ENCODE data around the gene URAD. TPM values are rescaled to one million over a fixed set of nuclear protein-coding genes. Genes with fewer than 3 reads are reported as not detected.
"Not testable (repeated sequence)": the region's sequence is repeated elsewhere in the genome, so short reads cannot be mapped to it uniquely, and the experiment has no call there.

Gene URAD
- total RNA-seq, 2 donors from 2014 or later: not detected

DNA sequence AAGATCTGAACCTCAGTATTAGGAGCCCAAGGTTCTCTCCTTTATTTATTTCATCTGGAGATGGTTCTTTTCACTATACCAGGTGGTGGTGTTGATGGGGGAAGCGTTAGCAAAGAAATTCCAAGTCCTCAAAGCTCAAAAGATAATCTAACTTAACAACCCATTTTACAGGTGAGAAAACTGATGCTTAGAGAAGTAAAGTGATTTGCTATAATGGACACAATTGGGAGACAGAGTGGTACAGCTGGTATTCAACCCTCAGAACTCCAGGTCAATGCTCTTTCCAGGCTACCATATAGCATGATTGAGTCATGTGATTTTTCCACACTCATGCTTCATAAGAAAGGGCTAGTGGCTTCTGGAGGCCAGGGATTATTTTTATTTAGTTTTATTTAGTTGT, 25.0 kb upstream of the URAD start:
- Mint-ChIP-seq H3K27me3 (peaks cover 42% of the 10 kb centered on the region), H3K27ac (no peak overlapping the region), H3K4me1 (peaks cover 8% of the 10 kb centered on the region), H3K36me3 (ENCODE audit: low read depth) (peaks cover 3% of the 10 kb centered on the region), H3K4me3 (no peak overlapping the region)
- ATAC-seq (no peak), DNase-seq (no peak)
- H3K9me3 ChIP-seq (ENCODE audit: control insufficient read depth, low read length, poor library complexity, severe bottlenecking): no peaks in the 10 kb centered on the region

DNA sequence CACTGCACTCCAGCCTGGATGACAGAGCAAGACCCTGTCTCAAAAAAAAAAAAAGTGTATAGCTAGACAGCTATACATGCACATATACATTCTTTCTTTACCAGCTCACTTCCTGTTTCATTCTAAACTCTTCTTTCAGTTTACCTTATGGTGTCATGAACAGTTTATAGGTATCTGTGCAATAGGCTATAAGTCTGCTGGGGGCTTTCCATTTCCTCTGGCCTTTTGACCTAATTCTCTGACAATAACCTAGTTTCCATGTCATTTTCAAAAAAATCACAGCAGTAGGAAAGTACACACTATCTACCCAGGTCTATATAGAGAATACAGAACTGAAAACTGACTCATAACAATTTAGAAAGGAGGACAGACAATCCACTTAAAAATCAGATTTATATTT, 24.4 kb upstream of the URAD start:
- Mint-ChIP-seq H3K4me3 (no peak overlapping the region), H3K4me1 (peaks cover 8% of the 10 kb centered on the region), H3K27me3 (peaks cover 36% of the 10 kb centered on the region), H3K27ac (no peak overlapping the region), H3K36me3 (ENCODE audit: low read depth) (peaks cover 3% of the 10 kb centered on the region)
- peak; percentile 51 for ATAC-seq
- H3K9me3 ChIP-seq (ENCODE audit: control insufficient read depth, low read length, poor library complexity, severe bottlenecking): no peaks in the 10 kb centered on the region
- DNase-seq: no peak

DNA sequence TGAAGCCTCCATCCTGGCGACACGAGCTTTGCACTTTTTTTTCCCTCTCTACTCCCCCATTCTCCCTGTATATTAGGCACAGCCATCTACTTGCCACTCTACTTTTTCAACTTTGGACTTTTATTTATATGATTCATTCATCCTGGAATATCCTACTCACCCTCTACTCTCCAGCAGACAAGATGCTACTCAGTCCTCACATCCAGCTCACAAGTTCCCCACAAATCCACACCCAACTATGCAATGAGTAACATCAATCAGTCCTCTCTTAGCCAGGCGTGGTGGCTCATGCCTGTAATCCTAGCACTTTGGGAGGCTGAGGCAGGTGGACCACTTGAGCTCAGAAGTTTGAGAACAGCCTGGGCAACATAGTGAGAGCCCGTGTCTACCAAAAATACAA, 23.9 kb upstream of the URAD start:
- no peak for ATAC-seq
- Mint-ChIP-seq H3K4me1 (peaks cover 8% of the 10 kb centered on the region), H3K4me3 (no peak overlapping the region), H3K36me3 (ENCODE audit: low read depth) (peaks cover 3% of the 10 kb centered on the region), H3K27me3 (peaks cover 31% of the 10 kb centered on the region), H3K27ac (no peak overlapping the region)
- DNase-seq: no peak
- no peaks in the 10 kb centered on the region for H3K9me3 ChIP-seq (ENCODE audit: control insufficient read depth, low read length, poor library complexity, severe bottlenecking)

DNA sequence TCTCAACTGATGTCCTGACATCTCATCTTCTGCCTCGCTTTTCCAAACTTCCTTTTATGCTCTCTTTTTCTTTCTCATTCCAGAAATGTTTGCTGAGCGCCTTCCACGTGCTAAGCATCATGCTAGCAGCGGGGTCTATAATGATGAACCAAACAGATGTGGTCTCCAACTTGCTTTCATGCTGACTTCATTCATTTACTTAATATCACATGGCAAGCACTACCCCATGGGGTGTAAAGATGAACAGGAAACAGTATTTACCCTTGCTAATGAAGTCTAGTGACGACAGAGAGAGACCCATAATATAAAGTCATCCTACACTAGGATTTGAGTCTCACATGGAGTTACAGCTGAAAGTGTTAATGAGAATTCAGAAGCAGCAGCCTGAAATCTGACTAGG, 21.6 kb upstream of the URAD start:
- H3K36me3 Mint-ChIP-seq (ENCODE audit: low read depth): peaks cover 3% of the 10 kb centered on the region
- no peaks in the 10 kb centered on the region for H3K9me3 ChIP-seq (ENCODE audit: control insufficient read depth, low read length, poor library complexity, severe bottlenecking)
- H3K4me1 Mint-ChIP-seq: peaks cover 8% of the 10 kb centered on the region
- DNase-seq (no peak), ATAC-seq (no peak)
- H3K27me3 Mint-ChIP-seq: peaks cover 31% of the 10 kb centered on the region
- no peak overlapping the region for H3K4me3 Mint-ChIP-seq
- no peak overlapping the region for H3K27ac Mint-ChIP-seq

DNA sequence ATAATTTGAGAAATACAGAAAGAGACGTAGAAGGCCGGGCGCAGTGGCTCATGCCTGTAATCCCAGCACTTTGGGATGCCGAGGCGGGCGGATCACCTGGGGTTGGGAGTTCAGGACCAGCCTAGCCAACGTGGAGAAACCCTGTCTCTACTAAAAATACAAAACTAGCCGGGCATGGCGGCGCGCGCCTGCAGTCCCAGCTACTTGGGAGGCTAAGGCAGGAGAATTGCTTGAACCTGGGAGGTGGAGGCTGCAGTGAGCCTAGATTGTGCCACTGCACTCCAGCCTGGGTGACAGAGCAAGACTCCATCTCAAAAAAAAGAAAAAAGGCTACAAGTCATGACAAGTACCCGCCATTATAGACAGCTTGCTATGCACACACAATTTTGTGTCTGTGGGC, 16.5 kb upstream of the URAD start:
- H3K36me3 Mint-ChIP-seq (ENCODE audit: low read depth); ATAC-seq; H3K4me1 Mint-ChIP-seq; DNase-seq; H3K9me3 ChIP-seq (ENCODE audit: control insufficient read depth, low read length, poor library complexity, severe bottlenecking); H3K27ac Mint-ChIP-seq; H3K4me3 Mint-ChIP-seq: not testable (repeated sequence)
- H3K27me3 Mint-ChIP-seq: peaks cover 19% of the 10 kb centered on the region

DNA sequence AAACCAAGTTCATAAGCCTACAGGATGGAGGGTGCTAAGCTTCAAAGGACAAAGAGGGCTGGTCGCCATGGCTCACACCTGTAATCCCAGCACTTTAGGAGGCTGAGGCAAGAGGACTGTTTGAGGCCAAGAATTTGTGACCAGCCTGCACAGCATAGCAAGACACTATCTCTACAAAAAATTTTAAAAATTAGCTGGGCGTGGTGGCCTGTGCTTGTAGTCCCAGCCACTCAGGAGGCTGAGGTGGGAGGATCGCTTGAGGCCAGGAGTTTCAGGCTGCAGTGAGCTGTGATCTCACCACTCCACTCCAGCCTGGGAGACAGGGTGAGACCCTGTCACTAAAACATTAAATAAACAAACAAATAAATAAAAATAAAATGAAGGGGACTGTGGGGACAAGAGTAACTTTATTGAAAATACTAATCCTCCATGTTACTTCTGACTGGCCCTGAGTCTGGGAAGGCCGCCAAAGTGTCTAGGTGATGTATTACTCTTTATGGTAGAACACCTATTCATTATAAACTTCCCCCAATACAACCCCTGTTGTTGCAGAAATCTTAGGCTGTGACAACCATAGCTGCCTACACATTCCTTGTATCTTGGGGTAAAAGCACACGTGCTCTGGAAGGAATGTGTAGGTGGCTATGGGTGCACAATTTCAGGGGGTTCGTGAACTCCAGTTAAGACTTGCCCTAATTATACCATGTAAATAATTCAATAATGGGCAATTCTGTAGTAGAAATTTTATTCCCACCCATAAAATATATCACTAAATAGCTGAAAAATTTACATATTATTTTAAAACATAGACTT, 14.6 kb upstream of the URAD start:
- Mint-ChIP-seq H3K27me3 (peaks cover 7% of the 10 kb centered on the region), H3K4me1 (no peaks in the 10 kb centered on the region), H3K27ac (no peak overlapping the region), H3K36me3 (ENCODE audit: low read depth) (peaks cover 2% of the 10 kb centered on the region), H3K4me3 (no peak overlapping the region)
- no peaks in the 10 kb centered on the region for H3K9me3 ChIP-seq (ENCODE audit: control insufficient read depth, low read length, poor library complexity, severe bottlenecking)
- ATAC-seq (no peak), DNase-seq (no peak)

DNA sequence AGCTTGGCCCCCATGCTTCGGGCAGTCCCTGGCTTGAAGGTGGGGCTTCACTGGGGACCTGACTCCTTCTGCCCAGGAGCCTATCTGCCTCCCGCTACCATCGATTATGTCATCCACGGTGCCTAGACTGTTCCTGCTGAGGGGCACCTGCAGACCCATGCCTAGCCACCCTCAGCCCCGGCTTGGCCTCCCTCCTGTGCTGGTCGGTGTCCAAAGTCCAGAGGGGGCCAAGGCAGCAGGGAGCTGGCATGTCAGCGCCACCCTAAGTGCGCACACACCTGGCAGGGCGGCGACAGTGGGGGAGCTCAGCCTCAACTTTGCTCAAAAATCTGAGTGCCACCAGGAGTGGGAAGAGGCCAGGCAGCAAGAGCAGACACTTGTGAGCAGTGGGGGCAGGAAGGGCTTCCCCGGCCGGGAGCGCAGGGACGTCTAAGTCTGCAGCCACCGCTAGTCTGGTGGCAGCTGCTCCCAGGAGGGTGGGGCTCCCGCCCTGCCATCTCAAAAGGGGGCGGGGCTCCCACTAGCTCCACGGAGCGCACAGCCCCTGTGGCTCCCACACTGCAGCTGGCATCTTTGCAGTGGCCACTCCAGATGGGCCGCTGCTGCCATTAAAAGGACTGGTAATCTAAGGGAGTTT, 13.5 kb upstream of the URAD start:
- no peak for DNase-seq
- H3K4me1 Mint-ChIP-seq: no peaks in the 10 kb centered on the region
- ATAC-seq: no peak
- H3K9me3 ChIP-seq (ENCODE audit: control insufficient read depth, low read length, poor library complexity, severe bottlenecking): no peaks in the 10 kb centered on the region
- no peak overlapping the region for H3K27ac Mint-ChIP-seq
- H3K27me3 Mint-ChIP-seq: peaks cover 7% of the 10 kb centered on the region
- H3K4me3 Mint-ChIP-seq: no peak overlapping the region
- H3K36me3 Mint-ChIP-seq (ENCODE audit: low read depth): peaks cover 2% of the 10 kb centered on the region

DNA sequence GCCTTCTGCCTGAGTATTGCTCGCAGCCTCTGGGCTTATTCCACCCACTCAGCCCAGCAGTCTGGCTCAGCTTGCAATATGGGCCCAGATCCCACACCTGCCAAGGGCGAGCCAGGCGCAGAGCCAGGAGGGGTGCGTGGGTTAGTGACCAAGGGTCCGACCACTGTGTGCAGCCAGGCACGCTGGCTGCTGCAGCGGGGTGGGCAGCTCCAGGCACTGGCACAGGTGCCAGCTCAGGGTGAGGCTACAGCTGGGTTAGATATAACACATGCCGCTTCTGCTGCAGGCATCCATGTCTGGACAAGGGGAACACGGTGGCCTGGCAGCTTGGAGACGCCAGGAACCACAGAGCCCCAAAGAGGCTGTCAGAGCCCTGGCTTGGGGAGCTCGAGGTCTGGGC, 12.6 kb upstream of the URAD start:
- Mint-ChIP-seq H3K4me1 (no peaks in the 10 kb centered on the region), H3K36me3 (ENCODE audit: low read depth) (peaks cover 2% of the 10 kb centered on the region), H3K4me3 (no peak overlapping the region), H3K27me3 (peaks cover 7% of the 10 kb centered on the region), H3K27ac (no peak overlapping the region)
- H3K9me3 ChIP-seq (ENCODE audit: control insufficient read depth, low read length, poor library complexity, severe bottlenecking): no peaks in the 10 kb centered on the region
- no peak for ATAC-seq
- DNase-seq: no peak

DNA sequence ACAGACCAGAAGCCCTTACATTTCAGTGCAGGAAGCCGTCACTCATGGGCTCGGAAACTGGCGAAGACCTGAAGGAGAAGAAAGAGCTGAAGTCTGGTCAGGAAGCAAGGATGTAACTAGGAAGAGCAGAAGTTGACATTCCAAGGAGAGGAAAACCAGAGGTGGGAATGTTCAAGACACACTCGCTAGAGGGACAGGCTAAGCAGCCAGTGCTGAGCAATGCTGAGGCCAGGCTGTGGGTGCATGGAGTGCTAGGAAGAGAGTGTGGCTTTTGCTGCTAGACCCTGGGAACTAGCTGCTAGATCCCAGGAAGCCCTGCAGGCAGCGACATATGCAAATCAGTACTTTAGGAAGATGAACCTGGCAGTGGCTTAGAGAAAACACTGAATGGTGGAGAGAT, 12.1 kb upstream of the URAD start:
- no peak overlapping the region for H3K4me3 Mint-ChIP-seq
- H3K27me3 Mint-ChIP-seq: peaks cover 7% of the 10 kb centered on the region
- DNase-seq (no peak), ATAC-seq (no peak)
- H3K9me3 ChIP-seq (ENCODE audit: control insufficient read depth, low read length, poor library complexity, severe bottlenecking): no peaks in the 10 kb centered on the region
- H3K27ac Mint-ChIP-seq: no peak overlapping the region
- H3K4me1 Mint-ChIP-seq: no peaks in the 10 kb centered on the region
- peaks cover 2% of the 10 kb centered on the region for H3K36me3 Mint-ChIP-seq (ENCODE audit: low read depth)

DNA sequence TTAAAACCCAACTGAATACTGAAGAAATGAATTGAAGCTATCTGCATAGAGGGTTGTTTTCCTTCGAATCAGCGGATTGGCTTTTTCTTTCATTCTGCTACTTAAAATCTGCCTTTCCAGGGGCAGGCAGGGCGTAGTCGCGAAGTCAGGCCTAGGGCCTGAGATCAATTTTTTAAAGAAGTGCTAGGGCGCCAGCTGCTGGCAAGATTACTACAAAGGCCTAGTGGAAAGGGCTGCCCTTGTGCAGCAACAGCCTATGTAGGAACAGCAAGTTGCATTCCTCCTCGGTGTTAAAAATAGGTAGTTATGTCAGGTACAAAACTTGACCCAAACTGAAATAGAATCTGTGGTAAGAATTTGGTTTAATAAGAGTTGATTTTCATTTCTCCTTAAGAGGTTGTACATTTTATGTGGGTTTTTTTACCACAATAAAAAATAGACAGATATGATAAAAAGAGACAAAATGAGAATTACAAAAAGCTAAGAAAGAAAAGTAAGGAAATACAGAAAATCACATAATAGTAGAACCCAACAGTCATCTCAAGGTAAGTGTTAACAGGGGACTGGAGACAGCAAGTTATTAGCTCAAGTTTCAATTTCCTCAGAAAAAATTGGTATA, 9.5 kb upstream of the URAD start:
- H3K4me1 Mint-ChIP-seq: no peaks in the 10 kb centered on the region
- no peak overlapping the region for H3K4me3 Mint-ChIP-seq
- no peak overlapping the region for H3K27ac Mint-ChIP-seq
- H3K27me3 Mint-ChIP-seq: peaks cover 7% of the 10 kb centered on the region
- ATAC-seq: no peak
- no peak for DNase-seq
- H3K9me3 ChIP-seq (ENCODE audit: control insufficient read depth, low read length, poor library complexity, severe bottlenecking): no peaks in the 10 kb centered on the region
- H3K36me3 Mint-ChIP-seq (ENCODE audit: low read depth): peaks cover 2% of the 10 kb centered on the region

DNA sequence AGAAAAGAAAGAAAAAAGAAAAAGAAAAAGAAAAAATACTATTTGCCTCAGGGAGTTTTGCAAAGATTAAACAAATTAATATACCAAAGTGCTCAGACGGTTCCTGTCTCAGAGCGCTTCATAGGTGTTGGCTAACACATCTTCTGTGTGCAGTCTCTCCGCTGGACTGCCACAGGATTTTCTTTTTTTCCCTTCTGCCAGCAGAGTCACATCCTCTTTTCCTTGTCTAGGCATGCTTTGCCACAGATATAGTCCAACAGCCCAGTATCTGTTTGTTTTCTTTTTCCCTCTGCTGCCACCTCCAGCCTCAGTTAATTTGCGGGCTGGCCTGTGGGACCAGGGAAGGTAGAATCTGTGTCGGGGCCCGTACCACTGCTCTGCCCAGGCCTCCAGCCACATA, 3.4 kb upstream of the URAD start:
- Mint-ChIP-seq H3K27me3 (peaks cover 20% of the 10 kb centered on the region), H3K36me3 (ENCODE audit: low read depth) (no peaks in the 10 kb centered on the region), H3K4me3 (no peak overlapping the region), H3K27ac (no peak overlapping the region), H3K4me1 (no peaks in the 10 kb centered on the region)
- DNase-seq: no peak
- H3K9me3 ChIP-seq (ENCODE audit: control insufficient read depth, low read length, poor library complexity, severe bottlenecking): no peaks in the 10 kb centered on the region
- no peak for ATAC-seq

DNA sequence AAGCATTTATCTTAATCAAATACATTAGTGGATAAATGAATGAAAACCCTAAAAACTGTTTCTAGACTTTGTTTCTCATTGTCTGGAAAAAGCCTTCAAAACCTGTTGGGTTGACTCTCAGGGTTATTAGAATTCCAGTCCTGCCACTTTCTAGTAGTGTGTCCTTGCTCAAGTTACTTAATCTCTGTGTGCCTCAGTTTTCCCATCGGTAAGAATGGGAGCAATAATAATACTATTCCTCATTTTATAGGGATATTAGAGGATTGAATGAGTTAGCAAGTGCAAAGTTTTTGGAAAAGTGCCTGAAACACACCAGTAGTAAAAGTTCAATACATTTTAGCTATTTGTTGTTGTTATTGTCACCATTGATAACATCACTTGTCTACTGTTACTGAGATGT, 2.9 kb downstream of the URAD start:
- no peak for ATAC-seq
- Mint-ChIP-seq H3K27me3 (peaks cover 70% of the 10 kb centered on the region), H3K4me1 (peaks cover 5% of the 10 kb centered on the region), H3K27ac (no peak overlapping the region), H3K36me3 (ENCODE audit: low read depth) (peaks cover 8% of the 10 kb centered on the region), H3K4me3 (no peak overlapping the region)
- no peak for DNase-seq
- H3K9me3 ChIP-seq (ENCODE audit: control insufficient read depth, low read length, poor library complexity, severe bottlenecking): no peaks in the 10 kb centered on the region

DNA sequence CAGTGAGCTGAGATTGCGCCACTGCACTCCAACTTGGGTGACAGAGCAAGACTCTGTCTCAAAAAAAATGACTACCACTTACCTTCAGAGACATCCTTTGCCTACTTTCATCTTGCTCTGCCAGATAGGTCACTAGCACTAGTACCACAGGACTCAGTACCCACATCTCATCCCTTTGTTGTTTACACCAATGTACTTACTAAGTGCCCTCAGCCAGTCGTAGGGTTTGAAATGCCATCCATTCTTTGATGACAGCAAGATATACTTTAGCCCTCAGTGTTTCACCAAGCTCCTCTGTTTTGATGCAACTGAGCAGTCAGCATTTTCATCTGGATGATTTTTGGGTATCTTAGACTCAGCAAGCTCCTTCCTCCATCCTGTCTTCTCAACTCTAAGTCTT, 6.1 kb downstream of the URAD start:
- no peak for DNase-seq
- no peaks in the 10 kb centered on the region for H3K9me3 ChIP-seq (ENCODE audit: control insufficient read depth, low read length, poor library complexity, severe bottlenecking)
- Mint-ChIP-seq H3K27ac (no peak overlapping the region), H3K4me3 (no peak overlapping the region), H3K4me1 (peaks cover 19% of the 10 kb centered on the region), H3K27me3 (peaks cover 81% of the 10 kb centered on the region), H3K36me3 (ENCODE audit: low read depth) (peaks cover 8% of the 10 kb centered on the region)
- ATAC-seq: no peak
